GM18508 (cell line): ENCODE results near the gene GLYATL3.
"Not testable (repeated sequence)": the region's sequence is repeated elsewhere in the genome, so short reads cannot be mapped to it uniquely, and the experiment has no call there.

Experiments used
- ATAC-seq: cut with Tn5 transposase; IDR thresholded peaks from one replicate; pipeline ENCODE4 v1.9.1; 2021; ENCODE audit warnings: moderate number of reproducible peaks; ENCODE audit not compliant: insufficient read depth, unreplicated experiment

GLYATL3 gene

DNA sequence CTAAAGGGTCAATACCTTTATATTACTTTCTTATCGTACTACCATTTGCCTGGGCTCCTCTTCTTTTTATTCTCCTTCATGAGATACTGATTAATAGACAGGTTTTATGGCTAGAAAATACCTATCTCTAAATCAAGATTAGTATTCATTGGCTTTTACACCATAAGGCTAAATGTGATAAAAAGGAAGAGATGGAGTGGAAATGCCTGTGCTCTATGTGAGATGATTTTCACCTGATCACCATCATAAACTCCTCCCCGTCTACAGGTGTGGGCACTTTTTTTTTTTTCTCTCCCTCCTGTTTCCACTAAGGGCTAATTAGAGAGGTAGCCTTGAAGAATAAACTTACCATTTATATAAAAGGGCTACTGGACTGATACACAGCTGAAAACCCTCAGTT lies at the start of gene GLYATL3:
Gene GLYATL3, plus strand, starts transcription at position 301 of the 400 bp plus-strand sequence. CDS start 12,068 bp downstream, outside the sequence.
- ATAC-seq, result no peak

DNA sequence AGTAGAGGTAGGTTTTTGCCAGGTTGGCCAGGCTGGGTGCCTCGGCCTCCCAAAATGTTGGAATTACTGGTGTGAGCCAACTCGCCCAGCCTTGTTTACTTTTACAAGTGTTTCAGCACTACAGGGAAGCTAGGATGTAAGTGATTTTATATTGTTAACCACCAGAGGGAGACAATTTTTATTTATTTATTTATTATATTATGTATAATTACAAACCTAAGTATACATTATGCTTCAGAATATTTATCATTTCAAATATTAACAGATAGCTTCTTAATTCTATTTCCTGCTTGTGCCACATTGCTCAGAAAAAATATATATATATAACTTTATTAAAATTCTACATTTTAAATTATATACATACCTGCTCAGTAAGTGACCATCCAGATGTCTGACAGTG lies 46.5 kb upstream of the GLYATL3 start:
- no peak for ATAC-seq

DNA sequence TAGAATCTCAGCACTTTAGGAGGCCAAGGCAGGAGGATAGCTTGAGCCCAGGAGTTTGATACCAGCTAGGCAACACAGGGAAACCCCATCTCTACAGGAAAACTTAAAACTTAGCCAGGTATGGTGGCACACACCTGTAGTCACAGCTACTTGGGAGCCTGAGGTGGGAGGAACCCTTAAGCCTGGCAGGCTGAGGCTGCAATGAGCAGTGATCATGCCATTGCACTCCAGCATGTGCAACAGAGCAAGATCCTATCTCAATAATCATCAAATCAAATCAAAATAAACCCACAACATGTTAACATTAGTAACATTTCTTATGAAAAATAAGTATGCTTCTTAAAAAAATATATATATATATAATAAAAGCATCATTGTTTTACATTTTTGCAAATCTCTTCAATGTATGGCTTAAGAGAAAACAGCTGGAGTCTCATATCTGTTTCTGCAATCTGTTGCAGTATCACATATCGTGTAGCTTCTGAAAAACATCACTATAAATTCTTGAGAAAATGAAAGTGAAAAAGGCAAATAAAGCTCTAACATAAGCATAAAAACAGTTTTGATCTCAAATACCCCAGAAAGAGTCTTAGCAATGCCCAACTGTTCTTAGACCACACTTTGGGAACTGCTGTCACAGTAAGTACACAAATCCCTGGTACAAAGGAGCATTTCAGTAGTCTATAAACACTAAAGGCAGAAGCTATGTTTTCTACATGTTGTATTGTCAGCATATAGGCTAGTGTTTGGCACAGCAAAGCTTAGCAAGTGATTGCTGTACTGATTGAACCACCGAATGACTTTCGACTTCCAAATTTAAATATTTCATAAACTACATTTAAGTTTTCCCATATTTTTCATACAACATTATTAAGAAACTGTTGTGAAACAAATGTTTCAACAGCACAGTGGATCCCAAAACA lies 44.7 kb upstream of the GLYATL3 start:
- ATAC-seq, result peak; percentile 70

DNA sequence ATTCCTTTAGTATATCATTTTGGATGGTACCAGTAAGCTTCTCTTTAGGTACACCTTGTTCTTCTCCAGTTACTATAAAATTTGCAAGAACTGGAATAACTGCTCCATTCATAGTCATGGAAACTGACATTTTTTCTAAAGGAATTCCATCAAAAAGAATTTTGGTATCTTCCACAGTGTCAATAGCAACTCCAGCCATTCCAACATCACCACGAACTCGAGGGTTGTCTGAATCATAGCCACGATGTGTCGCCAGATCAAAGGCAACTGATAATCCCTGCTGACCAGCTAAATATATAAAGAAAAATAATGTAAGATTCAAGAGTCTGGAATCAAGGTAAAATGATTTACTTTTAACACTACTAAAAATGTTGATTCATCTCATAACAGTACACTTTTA lies 42.0 kb upstream of the GLYATL3 start:
- no peak for ATAC-seq

DNA sequence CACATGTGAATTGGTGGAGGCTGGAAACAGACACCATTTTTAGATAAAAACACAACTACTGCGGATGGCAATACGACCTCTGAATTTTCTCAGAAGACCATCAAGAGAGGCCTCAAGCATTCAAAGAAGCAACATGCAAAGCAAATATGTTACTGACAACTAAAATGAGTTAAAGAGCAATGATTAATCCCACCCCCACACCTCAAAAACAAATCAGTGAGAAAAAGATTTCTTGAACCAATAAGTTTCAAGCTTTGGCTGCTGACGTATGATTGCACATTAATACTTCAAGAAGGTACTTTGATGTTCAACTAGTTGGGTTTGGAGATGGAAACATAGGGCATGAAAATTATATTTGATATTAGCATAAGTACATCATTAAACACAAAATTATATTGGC lies 37.7 kb upstream of the GLYATL3 start:
- ATAC-seq, result no peak

DNA sequence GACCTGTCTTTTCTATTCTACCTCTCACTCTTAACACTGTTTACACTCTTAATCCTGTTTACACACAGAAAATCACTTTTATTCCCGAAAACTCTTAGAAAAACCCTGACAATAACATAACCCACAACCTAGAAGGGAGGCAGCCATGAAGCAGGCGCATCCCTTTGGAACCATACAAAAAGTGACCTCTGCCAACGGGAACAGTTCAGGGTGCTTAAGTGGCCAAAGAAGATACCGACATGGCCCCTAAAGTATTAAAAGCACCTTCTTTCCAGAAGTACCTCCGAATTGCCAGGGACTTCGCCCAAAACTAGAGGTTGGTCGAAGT lies 37.2 kb upstream of the GLYATL3 start:
- ATAC-seq, result no peak

DNA sequence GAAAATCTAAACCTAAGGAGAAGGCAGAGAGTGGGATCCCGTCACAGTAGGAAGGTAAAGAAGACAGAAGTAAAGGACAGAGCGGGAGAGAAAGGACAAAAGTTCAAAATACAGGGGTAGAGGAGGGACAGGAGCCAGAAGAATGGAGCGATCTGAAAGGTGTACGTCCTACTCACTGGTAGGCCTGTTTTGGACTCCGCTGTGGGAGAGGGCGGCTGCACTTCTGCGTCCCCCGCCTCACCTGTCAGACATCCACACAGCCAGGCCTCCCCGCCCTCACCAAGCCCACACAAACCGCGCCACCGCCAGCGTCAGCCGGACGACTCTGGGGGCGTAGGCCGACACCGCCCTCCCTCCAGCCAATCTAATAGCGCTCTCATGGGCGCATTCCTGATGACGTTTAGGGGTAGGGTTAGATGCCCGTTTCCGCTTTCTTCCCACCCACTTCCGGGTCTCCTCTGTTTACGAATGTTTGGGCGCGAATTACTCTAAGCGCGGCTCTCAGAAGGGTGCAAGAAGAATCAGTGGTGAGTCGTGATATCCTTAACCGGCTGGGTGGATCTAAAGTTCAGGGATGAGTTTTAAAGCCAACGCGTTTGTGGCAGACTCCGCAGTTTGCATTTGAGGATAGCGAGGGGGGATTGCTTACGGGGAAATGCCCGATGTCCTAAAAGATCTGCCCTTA lies 36.7 kb upstream of the GLYATL3 start, which contains the start of the genes CENPQ and MMUT:
Gene CENPQ, plus strand, starts transcription at position 444 of the 685 bp plus-strand sequence. CDS start 6,807 bp downstream, outside the sequence.
Gene MMUT, minus strand, starts transcription at position 327 of the 685 bp plus-strand sequence. CDS start 3,787 bp downstream, outside the sequence.
- peak; percentile 93 for ATAC-seq

DNA sequence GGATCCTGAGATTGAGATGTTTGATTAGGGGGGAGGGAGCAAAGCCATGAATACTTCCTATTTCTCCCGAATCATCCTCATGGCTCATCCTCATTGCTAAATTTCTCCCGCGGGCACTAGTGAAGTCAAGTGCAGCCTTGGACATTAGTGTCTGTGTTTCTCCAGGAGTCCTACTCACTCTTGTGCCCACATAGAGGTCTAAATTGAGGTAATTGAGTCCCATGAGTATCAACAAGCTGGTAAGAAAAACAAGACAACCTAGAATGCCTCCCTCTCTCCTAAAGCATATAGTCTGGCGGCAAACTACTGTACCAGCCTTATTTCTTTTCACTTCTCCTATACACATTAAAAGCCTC lies 36.1 kb upstream of the GLYATL3 start:
- peak; percentile 8 for ATAC-seq

DNA sequence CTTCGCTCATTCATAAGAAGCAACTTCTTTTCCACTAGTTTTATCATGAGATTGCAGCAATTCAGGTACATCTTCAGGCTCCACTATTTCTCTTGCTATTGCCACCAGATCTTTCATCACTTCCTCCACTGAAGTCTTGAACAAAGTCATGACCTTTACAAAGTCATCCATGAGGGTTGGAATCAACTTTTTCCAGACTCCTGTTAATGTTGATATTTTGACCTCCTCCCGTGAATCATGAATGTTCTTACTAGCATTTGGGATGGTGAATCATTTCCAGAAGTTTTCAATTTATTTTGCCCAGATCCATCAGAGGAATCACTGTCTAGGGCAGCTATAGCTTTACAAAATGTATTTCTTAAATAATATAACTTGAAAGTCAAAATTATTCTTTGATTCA lies 35.0 kb upstream of the GLYATL3 start:
- no peak for ATAC-seq

DNA sequence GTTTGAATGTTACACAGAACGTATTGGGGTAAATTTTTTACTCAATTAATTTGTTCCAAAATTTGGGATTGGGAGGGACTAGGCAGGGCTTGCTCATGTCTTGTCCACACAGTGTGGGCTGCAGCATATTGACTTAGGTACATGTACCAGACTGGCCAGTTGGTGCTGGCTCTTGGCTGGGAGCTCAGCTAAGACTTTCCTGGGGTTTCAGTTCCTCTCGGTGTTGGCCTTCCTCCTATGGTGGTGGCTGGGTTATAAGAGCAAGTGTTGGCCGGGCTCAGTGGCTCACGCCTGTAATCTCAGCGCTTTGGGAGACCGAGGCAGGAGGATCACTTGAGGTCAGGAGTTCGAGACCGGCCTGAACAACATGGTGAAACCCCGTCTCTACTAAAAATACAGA lies 31.7 kb upstream of the GLYATL3 start:
- ATAC-seq, result no peak

DNA sequence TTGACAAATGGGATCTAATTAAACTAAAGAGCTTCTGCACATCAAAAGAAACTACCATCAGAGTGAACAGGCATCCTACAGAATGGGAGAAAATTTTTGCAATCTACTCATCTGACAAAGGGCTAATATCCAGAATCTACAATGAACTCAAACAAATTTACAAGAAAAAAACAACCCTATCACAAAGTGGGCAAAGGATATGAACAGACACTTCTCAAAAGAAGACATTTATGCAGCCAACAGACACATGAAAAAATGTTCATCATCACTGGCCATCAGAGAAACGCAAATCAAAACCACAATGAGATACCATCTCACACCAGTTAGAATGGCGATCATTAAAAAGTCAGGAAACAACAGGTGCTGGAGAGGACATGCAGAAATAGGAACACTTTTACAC lies 23.2 kb upstream of the GLYATL3 start:
- not testable (repeated sequence) for ATAC-seq

DNA sequence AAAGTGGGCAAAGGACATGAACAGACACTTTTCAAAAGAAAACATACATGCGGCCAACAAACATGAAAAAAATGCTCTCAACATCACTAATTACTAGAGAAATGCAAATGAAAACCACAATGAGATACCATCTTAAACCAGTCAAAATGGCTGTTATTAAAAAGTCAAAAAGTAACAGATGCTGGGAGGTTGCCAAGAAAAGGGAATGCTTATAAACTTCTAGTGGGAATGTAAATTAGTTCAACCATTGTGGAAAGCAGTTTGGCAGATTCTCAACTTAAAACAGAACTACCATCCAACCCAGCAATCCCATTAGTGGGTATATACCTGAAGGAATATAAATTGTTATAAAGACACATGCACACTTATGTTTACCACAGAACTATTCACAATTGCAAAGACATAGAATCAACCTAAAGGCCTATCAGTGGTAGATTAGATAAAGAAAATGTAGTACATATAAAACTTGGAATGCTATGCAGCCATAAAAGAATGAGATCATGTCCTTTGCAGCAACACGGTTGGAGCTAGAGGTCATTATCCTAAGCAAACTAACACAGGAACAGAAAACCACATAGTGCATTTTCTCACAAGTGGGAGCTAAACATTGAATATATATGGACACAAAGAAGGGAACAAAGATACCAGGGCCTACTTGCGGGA lies 20.3 kb upstream of the GLYATL3 start:
- ATAC-seq, result no peak

DNA sequence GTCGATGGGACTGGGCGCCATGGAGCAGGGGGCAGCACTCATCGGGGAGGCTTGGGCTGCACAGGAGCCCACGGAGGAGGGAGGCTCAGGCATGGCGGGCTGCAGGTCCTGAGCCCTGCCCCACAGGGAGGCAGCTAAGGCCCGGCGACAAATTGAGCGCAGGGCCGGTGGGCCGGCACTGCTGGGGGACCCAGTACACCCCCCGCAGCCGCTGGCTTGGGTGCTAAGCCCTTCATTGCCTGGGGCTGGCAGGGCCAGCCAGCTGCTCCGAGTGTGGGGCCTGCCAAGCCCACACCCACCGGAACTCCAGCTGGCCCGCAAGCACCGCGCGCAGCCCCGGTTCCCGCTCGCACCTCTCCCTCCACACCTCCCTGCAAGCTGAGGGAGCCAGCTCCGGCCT lies 17.9 kb upstream of the GLYATL3 start:
- ATAC-seq, result not testable (repeated sequence)

DNA sequence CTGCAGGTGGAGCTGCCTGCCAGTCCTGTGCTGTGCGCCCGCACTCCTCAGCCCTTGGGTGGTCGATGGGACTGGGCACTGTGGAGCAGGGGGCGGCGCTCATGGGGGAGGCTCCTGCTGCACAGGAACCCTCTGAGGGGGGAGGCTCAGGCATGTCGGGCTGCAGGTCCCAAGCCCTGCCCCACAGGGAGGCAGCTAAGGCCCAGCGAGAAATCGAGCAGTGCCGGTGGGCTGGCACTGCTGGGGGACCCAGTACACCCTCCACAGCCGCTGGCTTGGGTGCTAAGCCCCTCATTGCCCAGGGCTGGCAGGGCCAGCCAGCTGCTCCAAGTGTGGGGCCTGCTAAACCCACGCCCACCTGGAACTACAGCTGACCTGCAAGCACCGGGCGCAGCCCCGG lies 16.3 kb upstream of the GLYATL3 start:
- ATAC-seq, result not testable (repeated sequence)

DNA sequence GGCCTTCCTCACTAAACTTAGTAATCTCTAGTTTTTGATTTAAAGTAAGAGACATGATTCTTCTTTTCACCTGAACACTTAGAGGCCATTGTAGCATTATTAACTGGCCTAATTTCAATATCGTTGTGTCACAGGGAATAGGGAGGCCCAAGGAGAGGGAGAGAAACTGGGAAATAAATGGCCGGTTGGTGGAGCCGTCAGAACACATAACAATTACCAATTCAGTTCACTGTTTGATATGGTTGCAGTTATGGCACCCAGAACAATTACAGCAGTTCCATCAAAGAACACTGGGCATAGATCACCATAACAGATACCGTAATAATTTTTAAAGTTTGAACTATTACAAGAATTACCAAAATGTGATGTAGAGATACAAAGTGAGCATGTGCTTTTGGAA lies 9.1 kb upstream of the GLYATL3 start:
- no peak for ATAC-seq

DNA sequence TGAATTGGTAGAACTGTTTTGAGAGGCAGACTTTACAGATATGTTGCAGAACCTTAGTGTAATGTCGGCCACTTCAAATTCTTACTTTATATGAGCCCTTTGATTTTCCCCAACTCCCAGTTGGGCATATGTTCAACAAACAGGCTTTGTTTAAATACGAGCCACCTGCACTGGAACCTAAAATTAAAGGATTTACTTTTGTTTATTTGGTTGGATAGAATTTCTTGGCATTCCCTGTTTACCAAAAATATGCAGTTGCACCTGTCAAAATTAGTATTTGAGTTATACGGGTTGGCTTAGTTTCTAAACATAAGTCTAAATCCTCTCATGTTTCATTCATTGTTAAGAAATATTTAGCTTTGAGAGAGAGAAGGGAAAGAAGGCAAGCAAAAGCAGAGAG lies 2.4 kb upstream of the GLYATL3 start:
- ATAC-seq, result no peak

DNA sequence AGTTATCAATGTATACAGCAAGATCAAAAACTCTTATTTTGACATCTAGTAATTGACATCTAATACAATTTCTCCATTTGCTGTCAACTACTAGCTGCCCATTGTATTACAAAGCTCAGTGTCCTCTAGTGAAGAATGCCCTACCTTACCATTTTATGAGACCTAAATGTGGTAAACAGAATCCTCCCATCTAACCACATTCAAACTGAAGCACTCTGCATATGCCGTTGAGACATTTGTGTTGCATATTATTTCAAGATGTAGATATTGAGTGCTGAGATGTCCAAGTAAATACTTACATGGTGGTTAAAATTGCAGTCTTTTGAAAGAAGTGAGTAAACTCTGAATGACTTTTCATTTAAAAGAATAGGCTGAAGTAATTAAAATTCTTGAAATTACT lies 597 bp upstream of the GLYATL3 start:
- no peak for ATAC-seq

DNA sequence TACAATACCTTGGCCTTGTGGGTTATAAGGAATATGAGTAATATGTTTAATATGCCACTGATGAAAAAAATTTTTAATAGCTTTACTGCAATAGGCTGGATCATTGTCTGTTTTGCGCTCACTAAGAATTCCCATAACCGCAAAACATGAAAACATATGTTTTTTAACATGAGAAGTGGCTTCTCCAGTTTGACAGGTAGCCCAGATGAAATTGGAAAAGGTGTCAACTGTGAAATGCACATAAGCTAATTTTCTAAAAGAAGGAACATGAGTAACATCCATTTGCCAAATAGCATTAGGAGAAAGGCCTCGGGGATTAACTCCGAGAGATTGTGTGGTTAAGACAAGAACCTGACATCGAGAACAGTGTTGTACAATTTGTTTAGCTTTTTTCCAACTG lies 4.9 kb downstream of the GLYATL3 start:
- ATAC-seq, result no peak

DNA sequence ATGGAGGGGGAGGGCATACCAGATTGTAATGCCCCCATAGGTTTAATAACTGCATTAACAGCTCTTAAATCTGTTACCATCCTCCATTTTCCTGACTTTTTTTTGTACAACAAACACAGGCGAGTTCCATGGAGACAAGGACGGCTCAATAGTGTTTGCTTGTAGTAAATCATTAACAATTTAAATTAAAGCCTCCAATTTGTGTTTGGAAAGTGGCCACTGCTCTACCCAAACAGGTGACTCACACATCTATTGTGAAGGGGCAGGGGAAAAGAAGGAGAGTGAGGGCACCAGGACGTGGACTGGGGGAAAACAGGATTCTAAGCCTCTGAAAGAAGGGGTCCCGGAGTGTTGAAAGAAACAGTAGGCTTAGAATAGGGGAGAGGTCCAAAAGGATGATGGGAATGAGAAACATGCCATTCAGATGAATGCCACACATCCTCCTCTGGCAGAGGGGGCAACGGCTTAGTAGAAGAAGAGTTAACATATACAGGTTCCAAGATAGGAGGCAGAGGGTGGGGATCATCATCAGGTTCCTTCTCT lies 6.9 kb downstream of the GLYATL3 start:
- ATAC-seq, result no peak

DNA sequence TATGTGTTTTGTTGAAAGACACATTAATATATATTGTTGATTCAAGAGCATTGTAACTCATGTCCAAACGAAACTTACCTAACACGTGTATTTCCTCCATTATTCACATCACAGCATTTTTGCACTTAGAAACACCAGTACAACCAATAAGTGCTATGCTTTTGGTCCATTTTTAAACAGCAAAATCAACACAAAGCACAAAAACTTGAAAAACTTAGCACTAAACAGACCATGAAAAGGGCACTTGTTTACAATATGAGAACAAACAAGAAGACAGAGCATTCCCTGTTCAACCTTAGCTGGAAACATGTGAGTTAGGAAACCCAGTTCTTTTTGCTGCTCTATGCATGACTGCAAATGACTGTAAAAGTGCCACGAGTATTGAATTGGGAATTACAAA lies 9.6 kb downstream of the GLYATL3 start:
- no peak for ATAC-seq
